Trophoblast cell (in vitro differentiated cells and primary cell): ENCODE measurements around the gene UCMA.

Experiments
- DNase-seq, 2 donors: peaks; one replicate each; pipeline ENCODE4 v3.0.0-alpha.2; 2016
- H2AFZ ChIP-seq: 2 replicates; pipeline ENCODE4 v1.6.1; 2013; ENCODE audit warnings: low read length, moderate library complexity, mild to moderate bottlenecking; ENCODE audit not compliant: insufficient read depth, poor library complexity
- H2AK5ac ChIP-seq: 2 replicates; pipeline ENCODE4 v1.6.1; 2013; ENCODE audit warnings: mild to moderate bottlenecking, low read length
- H2BK120ac ChIP-seq: 2 replicates; pipeline ENCODE4 v1.6.1; 2013; ENCODE audit warnings: low read length, mild to moderate bottlenecking, moderate library complexity; ENCODE audit not compliant: insufficient read depth, poor library complexity
- H2BK12ac ChIP-seq: 2 replicates; pipeline ENCODE4 v1.6.1; 2013; ENCODE audit warnings: mild to moderate bottlenecking, low read length, moderate library complexity
- H2BK5ac ChIP-seq: 2 replicates; pipeline ENCODE4 v1.6.1; 2013; ENCODE audit warnings: low read length, low read depth, moderate library complexity, mild to moderate bottlenecking; ENCODE audit not compliant: poor library complexity
- H3K14ac ChIP-seq: 2 replicates; pipeline ENCODE4 v1.6.1; 2013; ENCODE audit warnings: mild to moderate bottlenecking, low read length
- H3K18ac ChIP-seq: 2 replicates; pipeline ENCODE4 v1.6.1; 2013; ENCODE audit warnings: mild to moderate bottlenecking, low read length
- H3K23ac ChIP-seq: 2 replicates; pipeline ENCODE4 v1.6.1; 2013; ENCODE audit warnings: low read length
- H3K27ac ChIP-seq: 2 replicates; pipeline ENCODE4 v1.5.1; 2013; ENCODE audit warnings: low read depth, mild to moderate bottlenecking, inconsistent platforms, low read length, moderate library complexity
- H3K27me3 ChIP-seq: 2 replicates; pipeline ENCODE4 v1.6.1; 2013; ENCODE audit warnings: inconsistent platforms, mild to moderate bottlenecking, low read length, moderate library complexity; ENCODE audit not compliant: insufficient read depth
- H3K36me3 ChIP-seq, 2 experiments: 1 replicate in 1 of 2; 2 replicates in 1 of 2; pipeline ENCODE4 v1.6.1; 2013; ENCODE audit warnings: low read length in 2 of 2, mild to moderate bottlenecking in 2 of 2, moderate library complexity in 1 of 2; ENCODE audit not compliant: insufficient read depth in 2 of 2, control insufficient read depth in 1 of 2
- H3K4ac ChIP-seq: 2 replicates; pipeline ENCODE4 v1.6.1; 2013; ENCODE audit warnings: low read depth, mild to moderate bottlenecking, low read length, moderate library complexity
- H3K4me1 ChIP-seq, 2 experiments: 1 replicate in 1 of 2; 2 replicates in 1 of 2; pipeline ENCODE4 v1.6.1; 2013; ENCODE audit warnings: low read length in 2 of 2, mild to moderate bottlenecking in 2 of 2, moderate library complexity in 1 of 2; ENCODE audit not compliant: insufficient read depth in 2 of 2, control insufficient read depth in 1 of 2
- H3K4me2 ChIP-seq: 2 replicates; pipeline ENCODE4 v1.6.1; 2013; ENCODE audit warnings: inconsistent platforms, mild to moderate bottlenecking, low read length, moderate library complexity
- H3K4me3 ChIP-seq: 2 replicates; pipeline ENCODE4 v1.5.1; 2013; ENCODE audit warnings: mild to moderate bottlenecking, low read depth, low read length, inconsistent platforms
- H3K79me1 ChIP-seq: one replicate; pipeline ENCODE4 v1.6.1; 2013; ENCODE audit warnings: low read length
- H3K79me2 ChIP-seq: 2 replicates; pipeline ENCODE4 v1.6.1; 2013; ENCODE audit warnings: low read length, mild to moderate bottlenecking; ENCODE audit not compliant: control insufficient read depth, insufficient read depth, poor library complexity
- H3K9ac ChIP-seq: 2 replicates; pipeline ENCODE4 v1.6.1; 2013; ENCODE audit warnings: mild to moderate bottlenecking, low read length
- H3K9me3 ChIP-seq: 2 replicates; pipeline ENCODE4 v1.6.1; 2013; ENCODE audit warnings: low read depth, mild to moderate bottlenecking, control low read depth, inconsistent platforms, low read length; ENCODE audit not compliant: insufficient read depth
- H4K12ac ChIP-seq: 2 replicates; pipeline ENCODE4 v1.6.1; 2013; ENCODE audit warnings: low read depth, mild to moderate bottlenecking, low read length, moderate library complexity
- H4K8ac ChIP-seq: 2 replicates; pipeline ENCODE4 v1.6.1; 2013; ENCODE audit warnings: low read depth, mild to moderate bottlenecking, low read length, moderate library complexity
- H4K91ac ChIP-seq: one replicate; pipeline ENCODE4 v1.6.1; 2013; ENCODE audit warnings: low read depth, mild to moderate bottlenecking, low read length, moderate library complexity
- WGBS: extraction: QIAGEN DNeasy Blood & Tissue Kit; methylation state at CpG from one replicate; pipeline ENCODE4 v1.1.7; 2013; ENCODE audit warnings: missing lambda C conversion rate; ENCODE audit not compliant: insufficient read length, insufficient coverage; ENCODE audit errors: extremely low coverage; 5-methylcytosine and 5-hydroxymethylcytosine counted together

Gene UCMA

GRCh38 chr10:13223241-13223640 is 10.9 kb downstream of the UCMA start:
- Histone ChIP-seq H3K4ac (no peak overlapping the region), H4K91ac (no peak overlapping the region), H2BK5ac (no peak overlapping the region), H3K27ac (no peak overlapping the region), H3K4me3 (no peak overlapping the region), H2BK120ac (no peak overlapping the region), H2AK5ac (no peak overlapping the region), H3K36me3 (no peaks in the 10 kb centered on the region), H3K27me3 (no peaks in the 10 kb centered on the region), H2AFZ (no peak overlapping the region), H3K4me1 (no peaks in the 10 kb centered on the region), H3K4me2 (no peak overlapping the region), H3K79me2 (no peaks in the 10 kb centered on the region), H3K9ac (no peak overlapping the region), H3K18ac (no peak overlapping the region), H3K79me1 (no peaks in the 10 kb centered on the region), H2BK12ac (no peak overlapping the region), H3K23ac (no peak overlapping the region), H4K8ac (no peak overlapping the region), H3K9me3 (no peaks in the 10 kb centered on the region), H4K12ac (no peak overlapping the region), H3K14ac (no peak overlapping the region)
- DNase-seq: peak; percentile 71 to 96
- WGBS: no CpG with 5 or more reads among the region's 9 CpGs

DNA sequence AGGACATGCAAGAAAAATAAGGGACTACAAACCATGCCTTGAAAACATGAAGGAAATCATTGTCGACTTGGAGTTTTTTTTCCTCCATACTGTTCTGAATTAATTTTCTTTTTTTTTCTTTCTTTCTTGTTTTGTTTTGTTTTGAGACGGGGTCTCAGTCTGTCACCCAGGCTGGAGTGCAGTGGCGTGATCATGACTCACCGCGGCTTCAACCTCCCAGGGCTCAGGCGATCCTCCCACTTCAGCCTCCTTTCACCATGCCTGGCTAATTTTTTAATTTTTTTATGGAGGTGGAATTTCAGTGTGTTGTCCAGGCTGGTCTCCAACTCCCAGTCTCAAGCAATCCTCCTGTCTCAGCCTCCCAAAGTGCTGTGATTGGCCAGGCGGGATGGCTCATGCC is 11.6 kb downstream of the UCMA start:
- no peak overlapping the region for H3K18ac ChIP-seq
- H2BK120ac ChIP-seq: no peak overlapping the region
- H2BK5ac ChIP-seq: no peak overlapping the region
- no peak overlapping the region for H3K4me3 ChIP-seq
- H4K91ac ChIP-seq: no peak overlapping the region
- no peaks in the 10 kb centered on the region for H3K27me3 ChIP-seq
- H2AK5ac ChIP-seq: no peak overlapping the region
- H3K4me2 ChIP-seq: no peak overlapping the region
- H3K79me1 ChIP-seq: no peaks in the 10 kb centered on the region
- H3K36me3 ChIP-seq: no peaks in the 10 kb centered on the region
- no peak overlapping the region for H3K9ac ChIP-seq
- WGBS: no CpG with 5 or more reads among the region's 7 CpGs
- H3K4ac ChIP-seq: no peak overlapping the region
- peak; percentile 49 to 63 for DNase-seq
- H3K9me3 ChIP-seq: no peaks in the 10 kb centered on the region
- H3K79me2 ChIP-seq: no peaks in the 10 kb centered on the region
- H2BK12ac ChIP-seq: no peak overlapping the region
- H3K4me1 ChIP-seq: no peaks in the 10 kb centered on the region
- no peak overlapping the region for H2AFZ ChIP-seq
- no peak overlapping the region for H3K27ac ChIP-seq
- no peak overlapping the region for H3K14ac ChIP-seq
- H4K8ac ChIP-seq: no peak overlapping the region
- H3K23ac ChIP-seq: no peak overlapping the region
- H4K12ac ChIP-seq: no peak overlapping the region

DNA sequence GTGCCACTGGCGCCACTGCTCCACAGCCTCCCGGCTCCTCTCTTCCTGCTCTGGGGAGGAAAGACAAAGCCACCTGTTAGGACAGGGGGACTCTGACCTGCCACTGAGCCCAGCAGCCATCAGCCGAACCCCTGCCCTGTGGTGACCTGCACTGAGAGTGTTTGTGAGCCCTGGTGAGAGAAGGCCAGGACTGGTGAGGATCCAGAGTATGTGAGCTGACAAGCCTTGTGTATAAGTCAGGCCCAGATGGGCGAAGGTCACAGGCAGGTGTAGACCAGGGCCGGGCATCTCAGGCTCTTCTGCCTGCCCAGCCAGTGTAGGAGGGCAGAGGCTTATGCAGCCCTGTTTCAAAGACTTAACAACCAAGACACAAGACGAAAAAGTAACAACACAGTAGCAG is 12.0 kb downstream of the UCMA start:
- Histone ChIP-seq H3K14ac (no peak overlapping the region), H3K27ac (no peak overlapping the region), H2BK120ac (no peak overlapping the region), H3K79me1 (no peaks in the 10 kb centered on the region), H3K4me3 (no peak overlapping the region), H3K9me3 (no peaks in the 10 kb centered on the region), H3K27me3 (no peaks in the 10 kb centered on the region), H2AFZ (no peak overlapping the region), H4K8ac (no peak overlapping the region), H3K23ac (no peak overlapping the region), H2BK5ac (no peak overlapping the region), H3K36me3 (no peaks in the 10 kb centered on the region), H3K4me2 (no peak overlapping the region), H2BK12ac (no peak overlapping the region), H4K12ac (no peak overlapping the region), H3K18ac (no peak overlapping the region), H3K4me1 (no peaks in the 10 kb centered on the region), H3K9ac (no peak overlapping the region), H3K79me2 (no peaks in the 10 kb centered on the region), H4K91ac (no peak overlapping the region), H2AK5ac (no peak overlapping the region), H3K4ac (no peak overlapping the region)
- no peak for DNase-seq
- no CpG with 5 or more reads among the region's 6 CpGs for WGBS

GRCh38 chr10:13221572-13221971 is 12.6 kb downstream of the UCMA start:
- Histone ChIP-seq H3K4me2 (no peak overlapping the region), H4K12ac (no peak overlapping the region), H3K4me3 (no peak overlapping the region), H3K4me1 (no peaks in the 10 kb centered on the region), H2BK12ac (no peak overlapping the region), H3K79me2 (no peaks in the 10 kb centered on the region), H2AK5ac (no peak overlapping the region), H4K8ac (no peak overlapping the region), H3K4ac (no peak overlapping the region), H4K91ac (no peak overlapping the region), H3K9me3 (no peaks in the 10 kb centered on the region), H3K79me1 (no peaks in the 10 kb centered on the region), H3K27me3 (no peaks in the 10 kb centered on the region), H3K23ac (no peak overlapping the region), H3K27ac (no peak overlapping the region), H3K14ac (no peak overlapping the region), H3K18ac (no peak overlapping the region), H2BK120ac (no peak overlapping the region), H2AFZ (no peak overlapping the region), H3K9ac (no peak overlapping the region), H2BK5ac (no peak overlapping the region), H3K36me3 (no peaks in the 10 kb centered on the region)
- DNase-seq: no peak
- WGBS: no CpG with 5 or more reads among the region's 8 CpGs
